ENCODE data around the gene POLR2H. TPM values are rescaled to one million over a fixed set of nuclear protein-coding genes. Genes with fewer than 3 reads are reported as not detected.

Gene POLR2H
- total and polyA plus RNA-seq, 2 of the 4 experiments (the other 2 are of a cell fraction): 47.7 to 130 TPM

- Histone ChIP-seq H3K27ac (ENCODE audit: insufficient read depth, low read length) (no peak overlapping the region), H3K27me3 (ENCODE audit: control insufficient read depth, insufficient read depth, low read length) (peaks cover 59% of the 10 kb centered on the region), H2AK9ac (replicated peaks; ENCODE audit: low read depth, low read length, poor library complexity) (no peak overlapping the region), H2BK20ac (ENCODE audit: low read depth, low read length) (no peak overlapping the region), H3K9me3 (ENCODE audit: control insufficient read depth, insufficient read depth, low read length) (no peaks in the 10 kb centered on the region), H3K79me1 (ENCODE audit: low read depth in 1 of 2, low read length in 2 of 2) (no peaks in the 10 kb centered on the region), H3K4ac (ENCODE audit: low read depth, low read length) (no peak overlapping the region), H2BK5ac (ENCODE audit: low read depth, low read length, poor library complexity, severe bottlenecking) (no peak overlapping the region), H2AFZ (replicated peaks; ENCODE audit: low read length, poor library complexity) (no peak overlapping the region), H3K14ac (replicated peaks; ENCODE audit: low read depth, low read length) (no peak overlapping the region), H4K91ac (ENCODE audit: insufficient read depth, low read depth, low read length) (no peak overlapping the region), H3K23ac (ENCODE audit: low read depth, low read length) (no peak overlapping the region; the same call in 1 of the 2 replicates), H4K20me1 (ENCODE audit: insufficient read depth, low read length) (peaks cover 3% of the 10 kb centered on the region; the same call in 1 of the 2 replicates), H2BK120ac (ENCODE audit: low read depth, low read length) (no peak overlapping the region), H3K56ac (ENCODE audit: extremely low read depth, insufficient read depth, low read length) (no peak overlapping the region), H3K4me1 (ENCODE audit: control insufficient read depth, insufficient read depth, low read length) (peaks cover 2% of the 10 kb centered on the region; the same call in 1 of the 2 replicates), H4K8ac (ENCODE audit: low read depth in 2 of 2, low read length in 2 of 2) (no peak overlapping the region), H3K4me2 (ENCODE audit: low read depth, low read length) (no peak overlapping the region), H4K5ac (ENCODE audit: low read depth, low read length) (no peak overlapping the region), H2BK15ac (ENCODE audit: low read depth, low read length) (no peak overlapping the region), H3K9ac (ENCODE audit: low read depth, low read length) (no peak overlapping the region), H3K4me3 (ENCODE audit: insufficient read depth, low read depth, low read length) (no peak overlapping the region), H2AK5ac (ENCODE audit: low read depth, low read length) (0 out of 2 replicates have a peak overlapping the region, but pooled peaks have one; percentile 11), H3K18ac (ENCODE audit: low read depth, low read length) (no peak overlapping the region), H3K36me3 (ENCODE audit: control insufficient read depth, insufficient read depth, low read length) (no peaks in the 10 kb centered on the region), H3K9me1 (ENCODE audit: insufficient read depth, low read length) (no peaks in the 10 kb centered on the region)
- WGBS, 2 experiments (ENCODE audit: extremely low coverage in 2 of 2, insufficient read length in 1 of 2): 60% methylated on average over 4 of the region's 12 CpGs; no CpG with 5 or more reads in 1 of the 2 experiments
- no peak for ATAC-seq (ENCODE audit: low read depth)
- no peak for DNase-seq
- BruUV-seq (replicated peaks): no TSS peak
- CTCF ChIA-PET: interaction anchor here (0.5 to 1.0 kb wide), 2 partner anchors 48 to 168 kb away, joined by 3 to 5 read pairs; no protein-coding TSS in a partner anchor
- POLR2A ChIA-PET (ENCODE audit: unreplicated experiment): no interaction called here
- intact Hi-C loops (cut with micrococcal nuclease) (no loop called here), in situ Hi-C loops (cut with MboI; ENCODE audit: low sequenced_read_pairs) (loop anchor here (10.0 kb wide), 2 partner anchors 399 to 429 kb away; no protein-coding TSS in a partner anchor), dilution Hi-C loops (cut with HindIII; ENCODE audit: low sequenced_read_pairs, unreplicated experiment) (no loop called here)
- no peak for TF ChIP-seq SMC3 (IDR thresholded peaks at IDR 0.05; ENCODE audit: low read depth, low read length)
- TF ChIP-seq MAZ (IDR thresholded peaks at IDR 0.05; ENCODE audit: borderline replicate concordance, low read depth, low read length): no peak
- TF ChIP-seq, protein P1, sequence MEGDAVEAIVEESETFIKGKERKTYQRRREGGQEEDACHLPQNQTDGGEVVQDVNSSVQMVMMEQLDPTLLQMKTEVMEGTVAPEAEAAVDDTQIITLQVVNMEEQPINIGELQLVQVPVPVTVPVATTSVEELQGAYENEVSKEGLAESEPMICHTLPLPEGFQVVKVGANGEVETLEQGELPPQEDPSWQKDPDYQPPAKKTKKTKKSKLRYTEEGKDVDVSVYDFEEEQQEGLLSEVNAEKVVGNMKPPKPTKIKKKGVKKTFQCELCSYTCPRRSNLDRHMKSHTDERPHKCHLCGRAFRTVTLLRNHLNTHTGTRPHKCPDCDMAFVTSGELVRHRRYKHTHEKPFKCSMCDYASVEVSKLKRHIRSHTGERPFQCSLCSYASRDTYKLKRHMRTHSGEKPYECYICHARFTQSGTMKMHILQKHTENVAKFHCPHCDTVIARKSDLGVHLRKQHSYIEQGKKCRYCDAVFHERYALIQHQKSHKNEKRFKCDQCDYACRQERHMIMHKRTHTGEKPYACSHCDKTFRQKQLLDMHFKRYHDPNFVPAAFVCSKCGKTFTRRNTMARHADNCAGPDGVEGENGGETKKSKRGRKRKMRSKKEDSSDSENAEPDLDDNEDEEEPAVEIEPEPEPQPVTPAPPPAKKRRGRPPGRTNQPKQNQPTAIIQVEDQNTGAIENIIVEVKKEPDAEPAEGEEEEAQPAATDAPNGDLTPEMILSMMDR (conservative IDR thresholded peaks at IDR 0.05; ENCODE audit: low read depth, low read length): no peak
- no peak for TF ChIP-seq ELK1 (IDR thresholded peaks at IDR 0.05; ENCODE audit: borderline replicate concordance, low read depth, low read length)
- no peak for TF ChIP-seq RAD21 (IDR thresholded peaks at IDR 0.05; ENCODE audit: low read length)
- TF ChIP-seq MAFK (IDR thresholded peaks at IDR 0.05; ENCODE audit: low read depth, low read length): no peak
- no peak for TF ChIP-seq CHD1 (IDR thresholded peaks at IDR 0.05; ENCODE audit: low read depth, low read length)
- TF ChIP-seq NFE2L2 (IDR thresholded peaks at IDR 0.05; ENCODE audit: low read depth, low read length): no peak
- TF ChIP-seq POLR2A (IDR thresholded peaks at IDR 0.05; ENCODE audit: low read depth, low read length): no peak
- TF ChIP-seq RFX5 (IDR thresholded peaks at IDR 0.05; ENCODE audit: low read depth, low read length): no peak
- no peak for TF ChIP-seq RCOR1 (IDR thresholded peaks at IDR 0.05; ENCODE audit: insufficient replicate concordance, low read length)
- no peak for TF ChIP-seq MXI1 (IDR thresholded peaks at IDR 0.05; ENCODE audit: borderline replicate concordance, low read depth, low read length)
Observed at GRCh38 chr3:184375747-184376461, 14.4 kb downstream of the POLR2H start.

Measured in IMR-90 (cell line).